ENCODE results near the gene E2F4. TPM values are rescaled to one million over a fixed set of nuclear protein-coding genes. Genes with fewer than 3 reads are reported as not detected.

E2F4 gene
- total and polyA plus RNA-seq, 9 of the 15 experiments (the other 6 are each of a cell fraction or from before 2014, with no cell fraction given): 9.7 to 139 (median 106) TPM

- TF ChIP-seq BCLAF1 (IDR thresholded peaks at IDR 0.05; ENCODE audit: borderline replicate concordance in 1 of 2, control insufficient read depth in 1 of 2, low read depth in 2 of 2, low read length in 1 of 2): no peak
- TF ChIP-seq FOXP4 (CRISPR knock-in tag; IDR thresholded peaks at IDR 0.05; ENCODE audit: borderline replicate concordance): no peak
- TF ChIP-seq DNMT1 (IDR thresholded peaks at IDR 0.05): peak; percentile 50; the same call in 1 of the 2 replicates
- no peak for TF ChIP-seq HNRNPL (IDR thresholded peaks at IDR 0.05; ENCODE audit: low read depth, low read length)
- no peak for TF ChIP-seq ZNF592 (IDR thresholded peaks at IDR 0.05)
- TF ChIP-seq EP400 (IDR thresholded peaks at IDR 0.05): peak; percentile 97
- peak in 1 of 2 experiments; percentile 62; a peak in 1 of 4 replicates for TF ChIP-seq ZNF318 (IDR thresholded peaks at IDR 0.05; ENCODE audit: borderline replicate concordance in 1 of 2, low read depth in 1 of 2)
These were observed 35.0 kb downstream of the E2F4 start, which contains the start of gene TMEM208 (continued) for GRCh38 chr16:67226804-67227566.
